Measurements from ENCODE around the gene ASB7. TPM values are rescaled to one million over a fixed set of nuclear protein-coding genes. Genes with fewer than 3 reads are reported as not detected.
"Not testable (repeated sequence)": the region's sequence is repeated elsewhere in the genome, so short reads cannot be mapped to it uniquely, and the experiment has no call there.

The ASB7 gene
- total RNA-seq, 1 donor from 2014 or later, result 10.3 TPM

DNA sequence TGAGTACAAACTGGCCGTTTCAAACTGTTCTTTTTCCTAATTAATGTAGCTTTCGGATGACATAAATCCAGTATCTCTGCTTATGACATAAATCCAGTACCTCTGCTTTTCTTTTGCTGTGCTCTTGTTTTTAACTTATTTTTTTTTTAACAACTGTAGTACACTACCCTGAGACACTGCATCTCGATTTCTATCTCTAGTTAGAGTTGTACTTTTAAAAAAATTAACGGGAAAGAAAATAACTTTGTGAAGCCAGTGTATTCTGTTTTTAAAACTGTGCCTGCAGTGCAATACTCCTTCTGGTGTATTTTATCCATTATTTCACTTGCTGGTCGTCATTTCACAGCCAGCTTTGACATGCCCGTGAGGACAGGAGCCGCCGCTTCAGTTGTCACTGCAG, 46.6 kb downstream of the ASB7 start:
- no peak for DNase-seq (ENCODE audit: low spot score)

DNA sequence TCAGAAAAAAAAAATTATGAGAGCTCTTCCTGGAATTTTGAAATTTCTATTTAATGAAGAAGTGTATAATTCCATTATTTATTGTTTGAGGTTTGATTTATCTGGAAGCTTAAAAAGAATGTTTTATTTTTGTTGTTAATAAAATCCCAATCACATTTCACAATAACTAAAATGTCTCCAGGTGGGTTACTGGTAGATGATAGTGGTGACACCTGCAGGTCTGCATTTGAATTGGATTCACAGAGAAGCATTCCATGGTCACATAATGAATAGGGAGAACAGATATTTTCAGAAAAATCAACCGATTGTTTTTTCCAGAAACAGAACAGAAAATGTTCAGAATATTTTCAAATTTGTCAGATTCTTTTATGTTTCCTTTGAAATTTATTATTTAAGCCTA, 48.3 kb downstream of the ASB7 start:
- no peak for DNase-seq (ENCODE audit: low spot score)

GRCh38 chr15:100651253-100651652, 48.9 kb downstream of the ASB7 start:
- no peak for DNase-seq (ENCODE audit: low spot score)

DNA sequence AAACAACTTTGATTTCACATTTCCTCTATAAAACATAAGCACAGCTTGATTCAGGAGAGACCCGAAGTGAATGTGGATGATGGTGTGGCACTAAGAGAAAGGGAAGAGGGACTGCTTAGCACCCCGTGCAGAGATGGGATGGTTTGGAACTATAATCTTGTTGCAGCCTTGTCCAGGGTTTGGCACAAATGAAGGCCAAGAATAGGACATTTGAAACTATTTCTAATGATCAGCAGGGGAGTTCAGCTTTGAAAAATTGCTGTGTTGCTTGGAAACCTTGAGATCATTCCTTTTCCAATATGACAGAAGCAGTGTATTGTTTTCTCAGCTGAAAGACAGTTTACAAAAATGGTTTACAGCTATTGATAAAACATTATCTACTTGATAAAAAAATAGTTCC, 49.7 kb downstream of the ASB7 start:
- DNase-seq (ENCODE audit: low spot score), result no peak

DNA sequence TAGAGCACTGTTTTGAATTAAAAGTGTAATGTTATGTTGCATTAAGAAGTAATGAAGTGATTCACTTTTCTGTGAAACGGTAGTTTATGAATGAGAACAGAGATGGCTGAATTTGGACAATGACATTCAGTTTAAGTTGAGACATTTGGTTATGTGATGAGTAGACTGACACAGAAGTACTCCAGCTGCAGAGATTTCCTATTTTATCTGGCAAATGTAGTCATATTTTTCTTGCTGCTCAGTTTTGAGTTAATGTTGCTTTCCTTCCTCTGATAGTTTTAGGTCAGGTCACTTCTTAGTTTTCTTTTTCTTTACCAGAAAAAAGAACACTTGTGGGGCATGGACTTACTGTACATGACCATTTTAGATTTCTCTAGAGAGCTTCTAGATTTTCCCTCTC, 51.2 kb downstream of the ASB7 start:
- DNase-seq (ENCODE audit: low spot score), result no peak

DNA sequence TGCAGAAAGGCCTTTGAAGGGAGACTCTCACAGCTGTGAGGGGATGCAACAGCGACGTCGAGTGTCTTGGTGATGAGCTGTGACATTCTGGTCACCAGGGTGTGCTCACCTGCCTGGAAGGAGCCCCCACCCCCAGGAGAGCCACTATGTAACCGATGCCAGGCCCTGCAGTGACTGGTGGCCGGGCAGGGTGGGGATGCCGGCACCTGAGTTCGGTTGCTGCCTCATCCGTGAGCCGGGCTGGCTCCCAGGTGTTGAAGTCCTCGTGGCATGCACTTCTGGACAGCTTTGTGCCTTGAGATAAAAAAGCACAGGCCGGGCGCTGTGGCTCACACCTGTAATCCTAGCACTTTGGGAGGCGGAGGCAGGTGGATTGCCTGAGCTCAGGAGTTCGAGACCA, 56.5 kb downstream of the ASB7 start:
- no peak for DNase-seq (ENCODE audit: low spot score)

DNA sequence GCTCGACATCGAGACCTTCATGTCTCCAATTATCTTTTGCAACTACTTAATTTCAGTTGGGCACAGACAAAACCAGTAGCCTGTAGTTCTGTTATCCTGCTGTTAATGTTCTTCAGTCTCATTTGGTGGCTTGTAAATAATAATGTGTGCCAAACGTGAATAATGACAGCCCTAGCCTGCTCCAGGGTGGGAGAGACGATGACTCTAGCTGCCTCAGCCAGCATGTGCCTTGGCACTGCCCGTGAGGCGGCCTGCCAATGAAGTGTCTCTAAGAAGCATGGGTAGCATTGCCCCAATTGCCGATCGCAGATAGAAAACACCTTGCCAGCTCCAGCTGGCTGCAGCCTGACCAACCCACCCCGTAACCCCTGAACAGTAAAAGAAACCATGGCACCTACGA, 58.8 kb downstream of the ASB7 start:
- DNase-seq (ENCODE audit: low spot score), result no peak

DNA sequence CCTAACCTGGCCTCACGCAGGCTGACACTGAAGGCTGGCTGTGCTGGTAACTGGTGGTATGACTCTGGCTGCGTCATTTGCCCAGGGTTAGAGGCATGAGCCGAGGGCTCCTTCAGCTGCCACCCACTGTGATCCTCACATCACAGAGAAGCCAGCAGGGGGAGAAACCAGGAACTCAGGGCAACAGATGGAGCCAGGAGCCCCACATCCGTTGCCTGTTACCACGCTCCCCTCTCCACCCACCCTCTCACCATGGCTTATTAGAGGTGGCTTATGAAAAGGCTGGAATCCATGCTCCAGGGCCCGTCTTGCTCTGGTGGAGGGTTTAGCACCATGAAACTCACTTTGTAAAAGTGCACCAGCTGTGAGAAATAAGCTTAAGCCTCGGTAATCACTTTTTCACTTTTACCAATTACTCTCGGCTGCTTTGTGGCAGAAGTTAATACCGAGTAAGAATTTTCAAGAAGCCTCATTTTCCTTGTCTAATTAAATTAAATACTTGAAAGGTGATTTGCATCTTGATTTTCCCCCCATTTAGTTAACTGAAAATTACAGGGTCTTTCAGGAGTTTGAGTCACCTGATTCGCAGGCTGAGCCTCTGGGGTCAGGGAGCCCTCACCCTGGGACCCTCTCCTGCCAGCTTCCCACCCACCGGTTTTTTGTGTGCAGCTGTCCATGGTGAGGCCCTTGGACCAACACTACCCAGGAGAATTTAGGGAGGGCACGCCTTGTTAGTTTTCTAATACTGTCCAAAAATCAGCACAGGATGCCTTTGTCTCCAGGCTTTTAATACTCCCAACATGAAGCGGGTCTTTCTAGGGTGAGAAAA, 60.9 kb downstream of the ASB7 start:
- no peak for DNase-seq (ENCODE audit: low spot score)

DNA sequence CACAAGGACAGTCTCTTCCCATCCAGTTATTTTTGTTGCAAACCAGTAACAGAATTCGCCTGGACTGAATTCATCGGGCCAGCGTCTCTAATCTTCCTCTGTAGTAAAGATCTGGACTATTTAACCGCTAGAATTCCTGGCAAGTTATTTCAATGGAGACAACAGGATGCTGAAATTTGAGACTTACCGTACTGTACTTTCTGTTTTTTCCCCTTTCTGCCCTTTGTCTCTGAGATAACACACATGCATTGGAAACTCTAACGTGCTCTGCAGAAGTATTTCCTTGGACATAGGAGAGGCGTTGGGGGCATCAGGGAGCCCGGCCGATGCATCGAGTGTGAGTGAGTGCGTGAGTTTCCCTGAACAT, 61.5 kb downstream of the ASB7 start:
- no peak for DNase-seq (ENCODE audit: low spot score)

- no peak for DNase-seq (ENCODE audit: low spot score)
Measured at GRCh38 chr15:100665570-100665969, 63.2 kb downstream of the ASB7 start.

- DNase-seq (ENCODE audit: low spot score), result peak; percentile 76
Measured at GRCh38 chr15:100667405-100668347, 65.3 kb downstream of the ASB7 start.

DNA sequence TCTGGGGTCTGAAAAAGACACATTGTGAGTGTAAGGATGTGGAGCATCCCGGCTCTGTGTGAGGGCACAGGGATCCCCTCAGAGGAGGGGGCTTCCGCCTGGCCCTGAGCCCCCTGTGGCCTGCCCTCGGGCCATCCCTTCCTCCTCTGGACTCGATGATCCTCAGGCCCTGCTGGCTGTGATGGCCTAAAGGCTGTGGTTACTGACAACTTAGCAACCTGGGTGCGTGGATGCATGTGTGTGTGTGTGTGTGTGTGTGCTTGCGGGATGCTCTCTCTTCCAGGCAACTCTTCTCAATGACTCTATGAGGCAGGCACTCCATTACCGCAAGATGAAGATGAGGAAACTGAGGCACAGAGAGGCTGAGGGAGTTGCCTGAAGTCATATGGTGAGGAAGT, 66.0 kb downstream of the ASB7 start:
- no peak for DNase-seq (ENCODE audit: low spot score)

DNA sequence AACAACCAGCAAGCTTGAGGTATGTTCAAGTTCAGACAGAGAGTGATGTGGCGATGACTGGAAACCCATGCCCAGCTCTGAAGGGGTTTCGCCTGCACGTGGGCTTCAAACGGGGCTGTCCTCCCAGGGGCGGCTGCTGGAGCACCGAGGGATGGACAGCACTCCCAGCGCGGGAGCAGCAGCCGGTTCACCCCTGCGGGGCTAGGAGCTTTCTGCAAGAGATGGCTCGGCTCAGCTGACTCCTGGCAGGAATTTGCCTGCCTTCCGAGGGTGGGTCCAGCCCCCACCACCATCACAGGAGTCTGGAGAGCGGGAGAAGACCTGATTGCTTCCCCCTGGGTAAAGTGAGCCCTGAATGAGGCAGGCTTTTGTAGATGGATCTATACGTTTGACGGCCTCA, 66.9 kb downstream of the ASB7 start:
- peak; percentile 74 for DNase-seq (ENCODE audit: low spot score)

DNA sequence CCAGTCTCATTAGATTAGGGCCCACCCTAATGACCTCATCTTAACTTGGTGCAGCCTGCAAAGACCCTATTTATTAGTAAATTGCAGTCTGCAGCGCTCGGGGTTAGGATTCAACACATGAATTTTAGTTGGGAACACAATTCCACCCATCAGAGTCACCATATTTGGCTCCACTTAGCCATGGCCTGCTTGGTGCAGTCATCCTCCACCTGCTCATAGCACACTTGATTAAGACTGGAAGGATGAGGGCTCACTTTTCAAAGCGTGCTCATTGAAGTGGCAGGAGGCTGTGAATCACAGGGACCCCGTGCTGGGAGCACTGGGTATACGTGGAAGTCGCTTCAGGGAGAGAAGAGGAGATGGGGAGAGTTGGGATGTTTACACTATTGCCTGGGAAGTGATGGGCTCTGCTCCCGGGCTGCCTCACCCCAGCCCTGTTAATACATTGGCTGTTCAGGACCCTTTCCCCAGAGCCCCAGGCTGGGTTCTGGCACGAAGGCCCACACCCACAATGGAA, 68.2 kb downstream of the ASB7 start:
- DNase-seq (ENCODE audit: low spot score), result peak; percentile 71

GRCh38 chr15:100671124-100671680, 68.8 kb downstream of the ASB7 start:
- DNase-seq (ENCODE audit: low spot score), result peak; percentile 87

DNA sequence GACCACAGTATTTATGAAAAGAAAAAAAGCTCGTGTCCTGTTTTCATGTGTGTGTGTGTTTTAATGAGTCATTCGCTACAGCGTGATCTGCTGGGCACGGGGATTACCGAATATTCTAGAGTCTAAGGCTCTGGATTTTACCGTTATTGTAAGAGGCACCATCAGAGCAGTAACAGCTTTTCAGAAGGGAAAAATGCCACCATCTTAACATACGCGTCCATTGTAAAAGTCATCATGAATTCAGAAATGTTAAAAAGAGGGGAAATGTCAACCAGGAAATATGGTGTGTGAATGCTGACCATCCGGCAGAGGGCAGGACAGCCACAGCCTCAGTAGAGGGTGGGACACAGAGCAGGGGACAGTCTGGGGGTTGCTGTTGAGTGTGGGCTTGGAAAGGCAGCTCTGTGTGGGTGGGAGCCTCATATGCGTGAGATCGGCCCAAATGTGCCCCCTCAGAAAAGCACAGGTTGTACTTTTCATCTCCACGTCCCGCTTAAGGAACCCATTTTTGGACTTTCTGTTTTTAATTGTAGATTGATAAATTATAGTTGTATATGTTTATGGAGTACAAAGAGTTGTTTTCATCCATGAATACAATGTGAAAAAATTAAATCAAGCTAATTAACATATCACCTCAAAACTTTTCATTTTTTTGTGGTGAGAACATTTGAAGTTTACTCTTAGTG, 69.6 kb downstream of the ASB7 start:
- no peak for DNase-seq (ENCODE audit: low spot score)

- DNase-seq (ENCODE audit: low spot score), result no peak
Measured at GRCh38 chr15:100672959-100673358, 70.6 kb downstream of the ASB7 start.

DNA sequence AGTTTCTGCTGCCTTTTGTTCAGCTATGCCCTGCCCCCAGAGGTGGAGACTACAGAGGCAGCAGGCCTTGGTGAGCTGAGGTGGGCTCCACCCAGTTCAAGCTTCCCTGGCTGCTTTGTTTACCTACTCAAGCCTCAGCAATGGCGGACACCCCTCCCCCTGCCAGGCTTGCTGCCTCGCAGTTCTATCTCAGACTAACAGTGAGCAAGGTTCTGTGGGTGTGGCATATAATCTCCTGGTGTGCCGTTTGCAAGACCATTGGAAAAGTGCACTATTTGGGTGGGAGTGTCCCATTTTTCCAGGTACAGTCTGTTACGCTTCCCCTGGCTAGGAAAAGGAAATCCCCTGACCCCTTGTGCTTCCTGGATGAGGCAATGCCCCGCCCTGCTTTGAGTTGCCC, 76.8 kb downstream of the ASB7 start:
- not testable (repeated sequence) for DNase-seq (ENCODE audit: low spot score)

GRCh38 chr15:100680726-100681125, 78.3 kb downstream of the ASB7 start:
- DNase-seq (ENCODE audit: low spot score), result no peak

DNA sequence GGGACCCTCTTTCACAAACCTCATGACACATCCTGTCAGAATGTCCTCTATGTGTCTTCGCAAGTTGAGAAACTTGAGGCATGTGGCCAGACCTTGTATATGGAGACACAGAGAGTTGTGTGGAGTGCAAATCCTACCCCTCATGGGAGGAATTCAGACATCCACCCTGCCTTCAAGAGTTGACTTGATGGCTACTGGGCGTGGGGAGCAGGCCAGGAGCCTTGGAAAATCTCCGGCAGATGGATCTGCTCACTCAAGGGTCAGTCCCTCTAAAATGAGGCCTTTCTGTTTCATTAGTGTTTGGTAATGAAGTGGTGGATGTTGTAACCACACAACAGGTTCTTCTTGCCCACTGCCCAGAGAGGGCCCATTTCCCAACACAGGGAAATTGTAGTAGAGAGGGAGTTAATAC, 79.0 kb downstream of the ASB7 start:
- DNase-seq (ENCODE audit: low spot score), result no peak

GRCh38 chr15:100682468-100682867, 80.1 kb downstream of the ASB7 start:
- DNase-seq (ENCODE audit: low spot score), result no peak
